ENCODE data around the gene KIF15.

Gene KIF15

GRCh38 chr3:44880284-44880683 is 118.7 kb downstream of the KIF15 start:
- no peak for DNase-seq

GRCh38 chr3:44883213-44883955 is 121.8 kb downstream of the KIF15 start:
- DNase-seq: no peak

- DNase-seq: no peak
Observed at GRCh38 chr3:44883999-44884431, 122.4 kb downstream of the KIF15 start.

DNA sequence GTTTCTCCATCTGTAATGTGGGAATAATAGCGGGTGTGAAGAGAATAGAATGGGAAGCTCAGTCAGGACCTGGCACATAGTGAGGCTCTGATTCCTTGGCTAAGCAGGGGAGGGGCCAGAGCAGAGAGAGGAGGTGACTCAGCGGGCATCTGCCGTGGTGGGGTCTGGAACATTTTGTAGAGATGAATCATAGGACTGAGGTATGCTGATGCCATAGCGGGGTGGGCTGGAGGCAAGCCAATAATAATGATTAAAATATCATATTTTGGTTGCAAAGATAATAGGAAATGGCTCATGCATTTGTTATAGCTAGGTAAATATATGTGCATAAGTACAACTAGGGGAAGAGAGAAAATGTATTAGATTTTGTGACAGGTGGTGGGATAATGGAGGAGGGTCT is 124.0 kb downstream of the KIF15 start:
- DNase-seq: no peak

DNA sequence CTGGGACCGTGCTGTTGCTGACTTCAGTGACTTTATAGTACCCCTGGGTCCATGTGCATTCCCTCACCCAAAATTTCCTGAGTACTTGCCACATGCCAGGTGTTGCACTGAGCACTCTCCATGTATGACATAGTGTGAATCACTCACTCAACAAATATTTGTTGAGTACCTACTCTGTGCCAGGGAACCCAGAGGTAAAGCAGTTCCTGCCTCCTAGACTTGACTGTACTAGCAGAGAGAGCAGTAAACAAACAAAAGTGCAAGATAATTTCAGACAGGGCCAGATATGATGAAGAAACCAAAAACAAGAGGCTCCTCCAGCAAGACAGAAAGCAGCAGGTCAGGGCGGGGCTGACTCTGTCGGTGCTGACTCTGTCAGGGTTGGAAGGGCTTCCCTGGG is 125.0 kb downstream of the KIF15 start:
- no peak for DNase-seq

- DNase-seq: no peak
Observed at GRCh38 chr3:44887101-44887500, 125.5 kb downstream of the KIF15 start.

DNA sequence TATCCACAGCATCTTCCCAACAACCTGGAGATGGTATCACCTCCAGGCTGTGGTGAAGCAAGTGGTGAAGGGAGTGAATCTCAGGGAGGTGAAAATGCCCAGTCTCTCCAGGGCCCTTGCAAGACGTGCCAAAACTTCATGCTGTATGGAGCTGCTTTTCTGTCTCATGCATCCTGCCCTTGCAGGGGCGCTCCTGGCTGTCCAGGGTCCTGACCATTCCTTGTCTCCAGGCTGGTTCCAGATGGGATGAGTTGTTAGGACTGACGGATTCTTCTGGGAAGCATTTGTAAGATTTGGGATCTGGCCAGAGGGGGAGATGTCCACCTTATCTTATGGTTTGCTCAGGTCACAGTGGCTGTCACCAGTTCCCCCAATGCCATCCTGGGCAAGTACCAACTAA is 128.7 kb downstream of the KIF15 start:
- no peak for DNase-seq

DNA sequence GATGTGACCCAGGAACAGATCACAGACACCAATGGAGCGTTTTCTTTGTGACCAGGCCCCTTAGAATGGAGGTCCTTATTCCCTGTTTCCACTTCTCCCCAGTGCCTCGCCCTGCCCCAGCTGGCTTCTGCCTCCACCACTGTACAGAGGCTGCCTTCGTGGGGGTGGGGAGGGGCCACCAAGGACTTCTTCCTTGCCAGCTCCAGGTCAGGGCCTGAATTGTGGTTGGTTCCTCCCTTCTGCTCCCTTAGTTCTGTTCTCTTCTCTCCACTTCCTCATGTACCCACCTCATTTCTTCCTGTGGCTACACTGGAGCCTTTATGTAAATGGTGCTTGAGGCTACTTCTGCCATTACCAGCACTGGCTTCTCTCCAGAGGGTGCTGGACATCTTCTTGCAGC is 129.3 kb downstream of the KIF15 start:
- DNase-seq: no peak

GRCh38 chr3:44892689-44893088 is 131.1 kb downstream of the KIF15 start:
- DNase-seq: no peak

DNA sequence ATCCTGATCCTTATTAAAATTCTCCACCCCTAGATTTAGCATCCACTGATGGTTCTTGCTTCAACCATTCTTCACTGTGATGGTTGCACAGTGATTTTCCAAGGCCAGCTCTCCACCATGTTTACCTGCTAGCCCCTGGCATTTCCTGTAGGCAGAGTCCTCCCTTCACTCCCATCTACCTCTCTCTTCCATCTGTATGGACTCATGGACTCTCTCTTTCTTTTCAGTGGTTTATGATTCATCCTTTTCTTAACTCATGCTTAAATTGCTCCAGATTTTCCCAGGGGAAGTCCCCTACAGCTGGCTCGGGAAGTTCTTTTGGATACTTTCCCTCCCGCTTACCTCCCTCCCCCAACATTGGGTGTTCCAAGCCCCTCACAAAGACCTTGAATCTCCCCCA is 131.5 kb downstream of the KIF15 start:
- DNase-seq: no peak

- DNase-seq: no peak
Observed at GRCh38 chr3:44894485-44894884, 132.9 kb downstream of the KIF15 start.

DNA sequence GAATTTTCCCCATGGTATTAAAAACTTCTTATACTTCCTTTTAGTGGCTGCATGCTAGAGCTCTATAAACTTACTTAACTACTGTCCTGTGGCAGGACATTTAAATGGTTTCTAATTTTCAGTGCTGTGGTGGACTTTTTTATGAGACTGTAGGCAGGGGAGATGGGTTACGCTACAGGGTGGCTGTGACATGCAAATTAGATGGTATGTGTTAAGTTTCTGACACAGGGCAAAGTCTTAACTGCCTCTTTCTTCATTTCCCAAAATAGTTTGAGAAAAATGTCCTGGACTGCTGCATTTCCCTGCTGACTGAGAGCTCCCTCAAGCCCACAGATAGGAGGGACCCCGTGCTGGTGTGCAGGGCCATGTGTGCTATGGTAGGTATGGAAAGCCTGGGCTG is 134.8 kb downstream of the KIF15 start:
- no peak for DNase-seq

- DNase-seq: no peak
Observed at GRCh38 chr3:44899683-44900367, 138.2 kb downstream of the KIF15 start.

DNA sequence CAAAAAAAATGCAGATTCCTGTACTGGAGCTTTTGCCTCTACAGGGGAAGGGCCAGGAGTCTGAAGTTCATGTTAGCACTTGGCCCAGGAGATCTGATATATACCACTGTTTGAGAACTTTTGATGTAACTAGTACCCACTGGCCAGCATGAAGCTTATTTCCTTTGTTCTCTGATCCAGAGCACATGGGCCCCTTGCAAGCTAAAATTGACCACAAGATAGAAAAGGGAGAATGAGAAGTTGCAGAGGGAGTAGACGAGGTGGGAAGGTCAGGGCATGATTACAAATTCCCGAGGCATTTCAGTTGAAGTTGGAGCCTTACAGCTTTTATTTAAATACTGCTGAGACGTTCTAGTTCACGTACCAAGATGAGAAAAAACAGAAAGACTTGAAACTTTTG is 141.0 kb downstream of the KIF15 start:
- DNase-seq: no peak

Data from CD4-positive, alpha-beta T cell treated with Interleukin-12 subunit alpha and Interleukin-12 subunit beta, for 1 hour (primary cell).